BE2C (cell line): ENCODE measurements around the gene RAB25.

Source experiments
- DNase-seq: peaks from one replicate; pipeline ENCODE4 v3.0.0-alpha.2; 2020
- H3K27me3 ChIP-seq: fragments of 250-450 bp; sonication (Bioruptor Pico); 2 replicates; pipeline ENCODE4 v1.5.1; 2020; ENCODE audit warnings: mild to moderate bottlenecking
- H3K36me3 ChIP-seq: fragments of 250-450 bp; sonication (Bioruptor Pico); 2 replicates; pipeline ENCODE4 v1.5.1; 2020; ENCODE audit warnings: mild to moderate bottlenecking
- H3K4me1 ChIP-seq: fragments of 250-450 bp; sonication (Bioruptor Pico); 2 replicates; pipeline ENCODE4 v1.5.1; 2020
- H3K4me3 ChIP-seq: 2 replicates; pipeline ENCODE4 v1.5.1; 2011; ENCODE audit warnings: low read depth, low read length
- H3K9me3 ChIP-seq: fragments of 250-450 bp; sonication (Bioruptor Pico); 2 replicates; pipeline ENCODE4 v1.5.1; 2020
- TF ChIP-seq, protein P1 (sequence below): IDR thresholded peaks from 2 replicates; pipeline ENCODE4 v1.5.1; 2012; ENCODE audit warnings: mild to moderate bottlenecking, low read depth, low read length

Gene RAB25

DNA sequence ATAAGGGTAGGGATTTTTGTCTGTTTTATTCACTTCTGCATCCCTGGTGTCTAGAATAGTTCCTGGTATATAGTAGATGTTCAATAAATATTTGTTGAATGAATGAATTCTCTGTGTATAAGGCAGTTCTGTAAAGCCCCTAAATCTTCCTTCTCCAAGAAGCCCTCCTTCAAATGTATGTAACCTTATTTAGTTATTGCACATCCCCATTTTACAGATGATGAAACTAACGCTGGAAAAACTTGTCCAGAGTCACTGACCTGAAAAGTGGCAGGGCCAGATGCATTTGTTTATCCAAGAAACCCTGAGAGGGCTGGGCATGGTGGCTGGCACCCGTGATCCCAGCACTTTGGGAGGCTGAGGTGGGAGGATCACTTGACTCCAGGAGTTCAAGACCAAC is 49.3 kb downstream of the RAB25 start:
- H3K4me1 ChIP-seq, result peaks cover 47% of the 10 kb centered on the region
- TF ChIP-seq, protein P1, sequence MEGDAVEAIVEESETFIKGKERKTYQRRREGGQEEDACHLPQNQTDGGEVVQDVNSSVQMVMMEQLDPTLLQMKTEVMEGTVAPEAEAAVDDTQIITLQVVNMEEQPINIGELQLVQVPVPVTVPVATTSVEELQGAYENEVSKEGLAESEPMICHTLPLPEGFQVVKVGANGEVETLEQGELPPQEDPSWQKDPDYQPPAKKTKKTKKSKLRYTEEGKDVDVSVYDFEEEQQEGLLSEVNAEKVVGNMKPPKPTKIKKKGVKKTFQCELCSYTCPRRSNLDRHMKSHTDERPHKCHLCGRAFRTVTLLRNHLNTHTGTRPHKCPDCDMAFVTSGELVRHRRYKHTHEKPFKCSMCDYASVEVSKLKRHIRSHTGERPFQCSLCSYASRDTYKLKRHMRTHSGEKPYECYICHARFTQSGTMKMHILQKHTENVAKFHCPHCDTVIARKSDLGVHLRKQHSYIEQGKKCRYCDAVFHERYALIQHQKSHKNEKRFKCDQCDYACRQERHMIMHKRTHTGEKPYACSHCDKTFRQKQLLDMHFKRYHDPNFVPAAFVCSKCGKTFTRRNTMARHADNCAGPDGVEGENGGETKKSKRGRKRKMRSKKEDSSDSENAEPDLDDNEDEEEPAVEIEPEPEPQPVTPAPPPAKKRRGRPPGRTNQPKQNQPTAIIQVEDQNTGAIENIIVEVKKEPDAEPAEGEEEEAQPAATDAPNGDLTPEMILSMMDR, result no peak
- no peaks in the 10 kb centered on the region for H3K9me3 ChIP-seq
- no peak for DNase-seq
- H3K4me3 ChIP-seq, result no peak overlapping the region
- no peaks in the 10 kb centered on the region for H3K27me3 ChIP-seq
- no peaks in the 10 kb centered on the region for H3K36me3 ChIP-seq

DNA sequence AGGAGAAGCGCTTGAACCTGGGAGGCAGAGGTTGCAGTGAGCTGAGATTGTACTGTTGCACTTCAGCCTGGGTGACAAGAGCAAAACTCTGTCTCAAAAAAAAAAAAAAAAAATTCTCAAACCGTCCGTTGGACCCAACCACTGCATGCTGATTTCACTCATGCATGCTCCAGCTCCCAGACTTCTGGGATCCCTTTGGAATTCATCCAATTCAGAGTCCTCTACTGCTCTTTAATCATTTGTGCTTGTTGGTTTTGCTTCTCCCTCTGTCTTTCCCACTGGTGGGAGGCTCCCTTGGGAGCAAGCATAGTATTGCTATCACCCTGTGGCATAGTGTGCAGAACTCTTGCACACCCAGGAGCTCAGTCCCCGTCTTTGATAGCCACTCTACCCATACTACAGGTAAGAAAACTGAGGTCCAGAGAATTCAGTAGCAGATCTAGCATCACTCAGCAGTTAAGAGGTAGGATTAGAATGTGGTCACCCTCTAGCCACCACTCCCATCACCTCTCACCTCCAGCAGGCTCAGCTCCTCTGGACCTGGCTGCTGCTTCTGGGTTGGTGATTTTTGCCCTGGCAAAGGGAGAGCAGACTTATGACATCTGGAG is 50.5 kb downstream of the RAB25 start:
- TF ChIP-seq, protein P1, result no peak
- Histone ChIP-seq H3K4me1 (peaks cover 42% of the 10 kb centered on the region), H3K27me3 (no peaks in the 10 kb centered on the region), H3K4me3 (no peak overlapping the region), H3K36me3 (no peaks in the 10 kb centered on the region), H3K9me3 (no peaks in the 10 kb centered on the region)
- DNase-seq, result no peak

DNA sequence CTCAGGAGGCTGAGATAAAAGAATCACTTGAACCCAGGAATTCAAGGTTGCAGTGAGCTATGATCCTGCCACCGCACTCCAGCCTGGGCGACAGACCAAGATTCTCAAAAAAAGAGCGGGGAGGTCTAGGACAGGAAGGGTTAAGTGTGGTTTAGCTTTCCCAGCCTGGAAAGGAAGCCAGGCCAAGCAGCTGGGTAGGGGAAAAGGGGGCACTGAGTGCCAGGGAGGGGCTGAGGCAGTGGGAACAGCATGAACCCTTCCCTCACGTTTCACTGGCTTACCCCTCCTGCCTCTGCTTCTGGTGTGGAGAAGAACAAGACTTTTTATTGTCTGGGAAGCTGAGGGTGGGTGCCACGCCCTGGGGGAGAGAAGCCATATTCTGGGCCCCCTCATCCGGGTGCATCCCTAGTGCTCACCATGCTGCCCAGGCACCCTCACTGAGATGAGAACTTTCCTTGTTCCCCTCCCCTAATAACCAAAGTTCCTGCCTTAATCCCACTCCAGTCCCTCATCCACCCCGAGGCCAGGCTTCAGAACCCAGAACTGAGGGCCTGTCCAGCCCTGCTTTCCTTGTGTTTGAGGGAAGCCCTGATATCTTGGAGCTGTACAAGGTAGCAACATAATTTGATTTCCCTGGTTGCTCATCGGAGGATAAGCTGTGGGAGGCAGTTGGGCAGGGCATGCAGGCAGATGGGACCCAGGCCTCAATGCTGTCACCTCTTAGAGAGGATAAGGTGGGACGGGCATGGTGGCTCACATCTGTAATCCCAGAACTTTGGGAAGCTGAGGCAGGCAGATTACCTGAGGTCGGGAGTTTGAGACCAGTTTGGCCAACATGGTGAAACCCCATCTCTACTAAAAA is 51.5 kb downstream of the RAB25 start:
- TF ChIP-seq, protein P1, result no peak
- H3K4me1 ChIP-seq, result peaks cover 33% of the 10 kb centered on the region
- H3K27me3 ChIP-seq, result no peaks in the 10 kb centered on the region
- no peaks in the 10 kb centered on the region for H3K36me3 ChIP-seq
- H3K9me3 ChIP-seq, result no peaks in the 10 kb centered on the region
- H3K4me3 ChIP-seq, result no peak overlapping the region
- DNase-seq, result peak; percentile 63

DNA sequence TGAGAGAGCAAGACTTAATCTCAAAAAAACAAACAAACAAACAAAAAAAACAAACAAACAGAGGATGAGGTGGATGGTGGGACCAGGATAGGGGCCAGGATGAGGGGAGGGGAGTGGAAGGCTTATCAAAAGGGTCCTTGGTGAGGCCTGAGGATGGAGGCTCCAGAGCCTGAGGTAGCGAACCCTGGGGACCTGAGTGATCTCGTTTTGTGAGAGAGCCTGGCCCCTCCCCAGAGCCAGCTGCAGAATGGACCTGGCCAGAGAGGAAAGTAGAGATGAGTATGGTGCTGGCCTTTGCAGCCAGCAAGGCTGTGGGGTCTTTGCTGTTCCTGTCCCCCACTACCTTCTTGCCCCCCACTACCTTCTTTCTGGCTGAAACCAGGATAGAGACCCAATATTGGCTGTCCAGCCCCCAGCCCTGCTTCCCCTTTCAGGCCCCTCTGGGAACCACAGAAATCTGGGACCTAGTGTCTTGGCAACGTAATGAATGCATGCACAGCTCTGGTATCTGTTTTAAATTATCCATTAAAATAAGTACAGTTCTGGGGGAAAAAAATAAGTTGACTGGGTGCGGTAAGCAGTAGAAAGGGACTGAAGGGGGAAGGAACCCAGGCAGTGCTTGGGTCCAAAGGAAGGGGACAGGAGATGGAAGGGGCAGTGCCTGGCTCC is 52.5 kb downstream of the RAB25 start:
- Histone ChIP-seq H3K4me1 (peaks cover 34% of the 10 kb centered on the region), H3K27me3 (no peaks in the 10 kb centered on the region), H3K36me3 (peaks cover 4% of the 10 kb centered on the region; the same call in 1 of the 2 replicates), H3K4me3 (peak overlapping the region; percentile 92), H3K9me3 (no peaks in the 10 kb centered on the region)
- no peak for DNase-seq
- TF ChIP-seq, protein P1, result no peak

DNA sequence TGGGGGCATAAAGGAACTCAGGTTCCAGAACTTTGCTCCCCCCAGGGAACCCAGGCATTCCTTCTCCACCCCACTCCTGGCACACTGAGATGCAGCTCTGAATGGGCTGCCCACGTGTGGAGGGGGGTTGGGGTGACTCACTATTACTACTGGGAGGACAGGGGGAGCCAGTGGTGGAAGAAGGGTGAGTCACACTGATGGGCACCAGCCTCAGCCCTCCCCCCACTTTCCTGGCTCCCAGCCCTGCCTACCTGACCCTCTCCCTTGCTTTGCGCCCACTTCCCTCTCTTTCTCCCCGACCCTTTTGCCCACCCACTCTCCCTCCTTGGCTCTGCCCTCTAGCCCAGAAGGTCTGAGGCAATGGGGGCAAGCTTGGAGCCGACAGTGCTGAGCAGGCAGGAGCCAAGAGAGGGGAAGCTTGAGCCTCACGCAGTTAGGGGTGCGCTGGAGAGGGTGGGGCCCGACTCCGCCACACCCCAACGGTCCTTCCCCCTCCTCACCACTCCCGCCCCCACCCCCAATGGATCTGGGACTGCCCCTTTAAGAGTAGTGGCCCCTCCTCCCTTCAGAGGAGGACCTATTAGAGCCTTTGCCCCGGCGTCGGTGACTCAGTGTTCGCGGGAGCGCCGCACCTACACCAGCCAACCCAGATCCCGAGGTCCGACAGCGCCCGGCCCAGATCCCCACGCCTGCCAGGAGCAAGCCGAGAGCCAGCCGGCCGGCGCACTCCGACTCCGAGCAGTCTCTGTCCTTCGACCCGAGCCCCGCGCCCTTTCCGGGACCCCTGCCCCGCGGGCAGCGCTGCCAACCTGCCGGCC is 53.4 kb downstream of the RAB25 start, which contains the start of gene LMNA:
LMNA (plus strand) TSS at position 611 of the 818 bp plus-strand sequence. CDS start 208 bp downstream, outside the sequence.
- Histone ChIP-seq H3K27me3 (no peaks in the 10 kb centered on the region), H3K36me3 (peaks cover 7% of the 10 kb centered on the region; the same call in 1 of the 2 replicates), H3K4me1 (peaks cover 35% of the 10 kb centered on the region), H3K4me3 (peak within 1 kb of the TSS; percentile 92), H3K9me3 (no peaks in the 10 kb centered on the region)
- TF ChIP-seq, protein P1, result no peak
- DNase-seq, result peak; percentile 89
